Activated T-helper 1 cell treated with Interleukin-2 at 50 U/mL for 16 hours (primary cell): ENCODE results near the gene ATG10.
"Not testable (repeated sequence)": the region's sequence is repeated elsewhere in the genome, so short reads cannot be mapped to it uniquely, and the experiment has no call there.

Source experiments
- DNase-seq: peaks from one replicate; pipeline ENCODE4 v3.0.0-alpha.2; 2020; ENCODE audit warnings: low read depth

Gene ATG10

DNA sequence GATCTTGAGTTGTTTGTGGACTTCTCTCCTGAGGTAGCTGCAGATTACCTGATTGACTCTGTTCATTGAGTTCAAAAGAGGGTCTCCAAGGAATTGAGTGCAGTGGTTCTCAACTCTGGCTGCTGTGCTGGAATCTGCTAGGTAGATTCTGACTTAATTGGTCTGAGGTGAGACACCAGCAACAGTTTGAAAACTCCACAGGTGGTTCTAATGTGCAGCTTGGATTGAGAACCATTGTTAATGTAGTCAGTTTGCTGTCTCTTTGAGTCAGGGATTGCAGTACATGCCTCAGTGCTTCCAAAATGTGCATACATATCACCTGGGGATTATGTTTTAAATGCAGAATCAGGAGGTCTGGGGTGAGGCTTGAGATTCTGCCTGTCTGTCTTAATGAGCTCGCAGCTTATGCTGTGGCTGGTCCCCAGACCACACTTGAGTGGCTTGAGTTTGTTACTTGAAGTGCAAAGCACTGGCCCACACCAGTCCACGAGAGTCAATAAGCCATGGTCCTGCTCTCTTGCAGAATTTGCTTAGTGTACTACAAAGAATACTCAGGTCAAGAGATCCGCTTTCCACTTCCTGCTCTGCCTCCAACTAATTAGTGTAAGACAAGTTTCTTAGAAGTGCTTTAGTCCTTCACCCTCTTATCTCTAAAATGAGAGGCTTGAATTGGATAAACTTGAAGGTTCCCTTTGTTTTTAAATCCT lies 82.3 kb downstream of the ATG10 start:
- DNase-seq, result no peak

DNA sequence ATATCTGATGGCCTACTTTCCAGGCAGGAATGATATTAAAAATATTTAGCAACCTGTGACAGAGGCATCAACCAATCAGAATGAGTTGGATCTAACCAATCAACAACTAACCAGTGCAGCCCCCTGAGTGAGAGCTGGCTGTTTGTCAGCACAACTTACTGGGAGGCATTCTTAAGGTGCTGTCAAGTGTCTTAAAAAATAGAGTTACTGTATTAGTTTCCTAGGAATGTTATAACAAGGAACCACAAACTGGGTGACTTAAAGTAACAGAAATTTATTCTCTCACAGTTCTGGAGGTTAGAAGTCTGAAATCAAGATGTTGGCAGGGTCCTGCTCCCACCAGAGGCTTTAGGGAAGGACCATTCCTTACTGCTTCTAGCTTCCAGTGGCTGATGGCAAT lies 85.2 kb downstream of the ATG10 start:
- DNase-seq, result no peak

DNA sequence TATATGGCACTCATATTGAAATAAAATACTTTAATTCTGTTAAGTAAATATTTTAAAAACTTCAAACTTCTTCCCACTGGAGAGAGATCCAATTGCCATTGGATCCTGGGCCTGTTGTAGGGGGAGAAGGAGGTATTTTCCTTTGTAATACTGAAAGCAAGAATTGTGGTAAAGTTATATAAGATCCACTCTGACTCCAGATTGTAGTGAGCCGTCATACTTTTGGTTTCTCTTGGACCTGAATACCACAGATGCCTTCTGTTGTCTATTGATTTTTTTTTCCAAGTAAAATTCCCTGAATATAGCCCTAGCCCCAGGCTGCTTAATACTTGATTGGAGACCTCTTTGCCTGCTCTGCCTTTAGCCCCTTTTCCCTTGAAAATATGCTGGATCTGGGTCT lies 86.9 kb downstream of the ATG10 start:
- DNase-seq, result no peak

DNA sequence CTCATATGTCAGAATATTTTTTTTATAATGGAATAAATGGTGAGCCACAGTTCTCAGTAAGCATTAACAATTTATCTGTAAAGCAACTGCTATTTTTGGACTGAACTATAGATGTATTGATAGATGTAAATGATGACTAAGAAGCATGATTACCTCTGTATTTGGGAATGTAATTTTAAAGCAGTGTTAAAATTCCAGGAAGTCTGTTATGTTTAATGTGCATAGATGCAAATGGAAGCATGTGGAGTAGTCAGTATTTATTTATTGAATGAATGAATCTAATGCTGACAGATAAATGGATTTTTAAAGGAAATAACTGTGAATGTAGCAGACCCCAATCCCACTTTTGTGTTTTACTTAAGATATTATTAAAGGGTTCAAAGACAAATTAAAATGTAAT lies 95.0 kb downstream of the ATG10 start:
- no peak for DNase-seq

DNA sequence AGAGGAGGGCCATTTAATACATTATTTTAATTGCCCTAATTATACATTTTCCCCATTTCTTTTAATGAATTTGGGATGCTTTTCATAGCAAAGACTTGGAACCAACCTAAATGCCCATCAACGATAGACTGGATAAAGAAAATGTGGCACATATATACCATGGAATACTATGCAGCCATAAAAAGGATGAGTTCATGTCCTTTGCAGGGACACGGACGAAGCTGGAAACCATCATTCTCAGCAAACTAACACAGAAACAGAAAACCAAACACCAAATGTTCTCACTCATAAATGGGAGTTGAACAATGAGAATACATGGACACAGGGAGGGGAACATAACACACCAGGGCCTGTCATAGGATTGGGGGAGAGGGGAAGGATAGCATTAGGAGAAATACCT lies 96.2 kb downstream of the ATG10 start:
- DNase-seq, result not testable (repeated sequence)

DNA sequence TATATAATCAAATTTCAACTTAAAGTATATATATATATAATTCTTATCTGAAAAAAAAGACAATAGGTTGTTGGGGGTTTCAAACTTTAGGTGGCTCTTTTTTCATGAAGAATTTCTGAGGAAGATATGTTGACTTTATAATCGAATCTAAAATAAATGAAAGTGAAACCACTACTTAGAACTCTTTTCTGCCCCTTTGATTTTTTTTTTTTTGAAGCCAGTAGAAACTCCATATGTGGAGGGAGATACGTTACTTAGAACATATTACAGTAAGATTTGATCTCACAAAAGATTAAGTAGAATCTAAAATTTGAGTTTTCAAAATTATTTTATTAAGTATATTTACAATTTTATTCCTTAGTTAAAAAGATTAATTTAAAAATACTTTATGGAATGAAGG lies 96.9 kb downstream of the ATG10 start:
- DNase-seq, result no peak

DNA sequence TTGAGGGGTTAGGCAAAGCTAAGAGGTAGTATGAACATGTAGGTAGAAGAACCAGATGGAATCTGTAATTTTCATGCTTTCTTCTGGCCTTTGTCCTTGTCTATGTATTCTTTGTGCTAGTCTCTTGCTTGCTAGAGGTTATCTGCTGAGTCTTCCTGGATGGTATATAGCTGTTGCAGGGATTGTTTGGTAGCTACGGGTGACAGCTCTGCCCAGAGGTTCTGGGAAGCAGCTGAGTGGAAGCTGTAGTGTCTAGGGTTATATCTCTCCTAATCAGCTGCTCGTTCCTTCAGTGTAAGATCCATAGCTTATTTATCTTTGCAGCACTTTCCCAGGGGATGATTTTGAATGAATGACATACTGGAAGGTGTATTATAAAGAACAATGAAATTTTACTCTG lies 100.3 kb downstream of the ATG10 start:
- DNase-seq, result no peak

DNA sequence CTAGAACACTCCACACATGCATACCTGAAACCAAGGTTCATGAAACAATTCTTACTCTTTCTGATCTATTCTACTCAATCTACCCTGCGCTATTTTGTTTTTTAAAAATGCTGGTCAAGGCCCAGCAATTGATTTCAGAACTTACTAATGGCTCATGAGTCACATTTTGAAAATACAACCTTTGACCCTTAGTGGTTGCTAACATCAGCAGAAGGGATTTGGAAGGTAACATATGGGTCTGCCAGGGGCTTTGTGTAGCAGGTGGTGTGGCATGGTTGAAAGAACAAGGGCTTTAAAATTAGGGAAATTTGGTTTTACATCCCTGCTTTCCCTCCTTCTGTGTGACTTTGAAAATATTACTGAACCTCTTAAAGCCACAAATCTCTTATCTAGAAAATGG lies 101.4 kb downstream of the ATG10 start:
- no peak for DNase-seq

DNA sequence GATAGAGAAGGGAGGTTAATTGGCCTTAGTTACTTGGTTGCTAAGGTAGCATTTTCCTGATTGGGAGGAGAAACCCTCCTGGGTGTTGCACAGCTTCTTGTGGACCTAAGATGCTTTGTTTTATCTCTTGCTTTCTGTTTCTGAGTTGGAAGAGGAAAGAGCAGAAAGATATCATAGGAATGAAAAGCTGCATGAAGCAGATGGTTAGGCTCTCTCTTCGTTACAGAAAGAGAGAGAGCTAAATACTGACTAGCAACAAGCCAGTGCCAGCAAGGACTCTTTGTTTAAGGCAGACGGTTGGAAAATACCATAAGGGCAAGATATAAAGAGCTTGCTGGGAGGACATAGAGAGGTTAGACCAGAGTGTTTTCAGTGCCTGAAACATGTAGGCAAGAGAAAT lies 103.1 kb downstream of the ATG10 start:
- DNase-seq, result no peak

DNA sequence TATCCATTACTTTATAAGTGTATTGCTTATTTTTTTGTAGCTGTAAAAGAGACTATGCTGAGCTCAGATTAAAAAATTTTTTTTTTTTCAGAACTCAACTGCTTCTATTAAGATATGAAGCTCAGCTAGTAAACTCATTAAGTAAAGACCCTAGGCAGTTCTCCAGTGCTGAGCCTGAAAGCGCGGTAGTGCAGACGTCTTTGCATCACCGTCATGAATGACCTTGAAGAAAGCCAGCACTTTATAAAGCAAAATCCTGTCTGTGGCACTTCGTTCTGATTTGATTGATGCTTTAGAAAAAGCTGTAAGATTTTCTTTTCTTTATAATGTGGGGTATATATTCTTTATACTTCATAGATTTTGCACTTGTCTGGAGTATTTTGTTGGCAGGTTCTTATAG lies 105.7 kb downstream of the ATG10 start:
- DNase-seq, result no peak

DNA sequence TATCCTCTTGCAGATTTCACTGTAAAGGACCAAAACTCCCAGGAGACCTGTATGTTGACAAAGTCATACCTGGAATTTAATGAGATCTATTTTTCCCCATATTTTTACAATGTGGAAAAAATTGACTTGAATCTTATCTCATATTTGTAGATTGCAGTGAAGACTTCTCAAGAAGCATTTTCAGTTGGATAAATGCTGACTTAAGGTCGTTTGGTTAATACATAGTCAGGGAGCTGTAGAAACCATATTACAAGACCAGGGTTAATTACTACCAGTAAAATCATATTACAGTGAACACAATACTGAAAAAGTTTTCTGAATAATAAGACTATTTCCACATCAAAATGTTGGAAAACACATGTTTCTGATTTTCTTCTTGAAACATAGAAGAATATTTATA lies 119.8 kb downstream of the ATG10 start:
- DNase-seq, result no peak

DNA sequence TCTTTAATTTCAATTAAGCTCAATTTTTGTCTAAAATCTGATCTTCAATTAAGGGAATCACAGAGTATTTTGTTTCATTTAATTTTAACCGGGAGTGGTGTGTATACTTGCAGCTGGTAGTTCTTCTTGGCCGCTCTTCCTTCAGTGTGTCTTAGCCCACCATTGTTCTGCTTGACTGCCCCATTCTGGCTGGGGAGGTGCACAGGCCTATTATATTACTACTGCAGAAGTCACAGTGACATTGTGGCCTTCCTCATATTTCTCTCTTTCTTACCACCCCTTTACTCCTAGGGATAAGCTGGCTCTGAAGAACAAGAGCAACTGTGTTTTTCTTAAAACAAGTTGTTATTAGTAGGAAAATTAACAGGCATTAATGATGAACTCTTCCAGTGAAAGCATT lies 123.7 kb downstream of the ATG10 start:
- no peak for DNase-seq

DNA sequence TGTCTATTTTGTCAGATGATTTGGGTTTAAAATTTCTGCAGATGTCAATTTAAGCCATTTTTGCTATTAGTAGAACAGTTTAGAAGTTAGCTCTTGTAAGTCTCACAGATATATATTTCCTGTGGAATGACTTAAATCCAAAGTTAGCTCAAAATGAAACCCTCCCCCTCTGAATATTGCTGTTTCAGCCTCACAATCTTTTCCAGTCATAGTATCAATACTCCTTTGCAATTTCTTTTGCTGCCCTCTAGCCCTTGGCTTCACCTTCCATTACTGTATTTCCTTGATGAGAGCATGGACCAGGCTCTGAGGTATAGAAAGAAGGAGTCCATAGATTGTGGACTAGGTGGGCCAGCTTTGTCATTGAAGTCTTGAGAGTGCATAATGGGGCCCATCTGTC lies 124.4 kb downstream of the ATG10 start:
- no peak for DNase-seq

DNA sequence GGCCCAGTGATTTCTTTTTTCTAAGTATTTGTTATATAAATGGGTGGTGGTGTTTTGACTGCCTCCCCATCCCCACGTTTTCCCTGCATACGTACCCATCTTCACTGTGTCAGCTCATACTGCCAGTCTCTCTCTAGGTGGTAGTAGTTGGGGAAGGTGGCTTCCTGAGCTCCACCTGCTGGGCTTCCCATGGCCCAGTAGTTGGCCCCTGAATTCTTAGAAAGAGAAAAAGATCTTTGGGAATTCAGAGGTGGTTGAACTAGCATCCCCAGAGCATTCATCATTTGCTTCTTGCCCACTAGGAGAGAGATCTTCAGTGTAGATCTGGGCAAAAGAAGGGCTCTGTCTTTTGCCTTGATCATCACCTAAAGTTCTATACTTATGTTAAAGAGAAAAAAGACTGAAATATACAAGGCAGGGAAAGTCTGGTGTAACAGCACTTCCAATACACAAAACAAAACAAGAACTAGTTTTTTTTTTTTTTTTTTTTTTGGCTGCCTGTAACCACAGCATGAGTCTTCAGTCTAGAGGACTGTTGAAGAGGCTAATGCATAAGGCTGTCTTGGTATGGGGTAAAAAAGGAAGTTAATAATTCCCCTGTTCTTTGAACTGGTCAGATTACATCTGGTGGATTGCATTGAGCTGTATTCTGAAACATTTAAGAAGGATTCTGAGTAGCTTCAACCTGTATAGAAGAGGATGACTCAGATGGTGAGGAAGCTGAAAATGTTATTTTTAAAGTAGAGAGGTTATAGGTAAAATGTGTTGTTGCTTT lies 128.7 kb downstream of the ATG10 start:
- no peak for DNase-seq

DNA sequence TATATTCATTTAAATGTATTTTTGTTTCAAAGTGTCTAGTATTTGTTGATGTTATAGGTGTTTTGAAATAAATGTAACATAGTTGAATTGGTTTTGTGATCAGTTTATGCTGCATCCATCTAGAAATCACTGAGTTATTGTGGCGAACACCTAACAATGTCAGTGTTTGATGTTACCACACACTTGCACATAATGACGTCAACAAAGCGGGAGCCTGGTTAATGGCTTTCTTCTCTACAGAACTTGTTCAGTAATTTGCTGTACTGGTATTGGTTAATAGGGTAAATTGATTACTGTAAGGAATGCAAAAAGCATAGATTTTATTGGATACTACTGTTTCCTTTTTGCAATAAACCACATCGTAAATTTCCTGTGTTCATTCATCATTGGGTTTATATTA lies 133.0 kb downstream of the ATG10 start:
- DNase-seq, result no peak

DNA sequence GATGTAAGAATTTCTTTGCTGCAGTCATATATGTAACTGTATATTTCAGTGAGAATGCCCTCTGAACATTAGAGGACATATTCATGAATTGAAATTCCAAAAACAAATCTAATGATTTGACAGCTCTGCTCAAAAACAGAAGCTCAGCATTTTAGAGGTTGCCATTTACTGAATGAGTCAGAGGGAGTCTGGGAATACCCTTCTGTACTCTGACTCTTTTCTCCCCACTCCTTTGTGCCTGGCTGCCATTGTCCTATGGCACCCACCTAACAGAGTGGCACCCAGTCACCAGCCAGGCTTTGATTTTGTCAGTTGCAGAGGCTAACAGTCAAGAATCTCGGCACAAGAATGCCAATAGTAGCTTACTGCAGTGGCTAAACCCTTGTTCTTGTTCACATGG lies 133.6 kb downstream of the ATG10 start:
- DNase-seq, result no peak

DNA sequence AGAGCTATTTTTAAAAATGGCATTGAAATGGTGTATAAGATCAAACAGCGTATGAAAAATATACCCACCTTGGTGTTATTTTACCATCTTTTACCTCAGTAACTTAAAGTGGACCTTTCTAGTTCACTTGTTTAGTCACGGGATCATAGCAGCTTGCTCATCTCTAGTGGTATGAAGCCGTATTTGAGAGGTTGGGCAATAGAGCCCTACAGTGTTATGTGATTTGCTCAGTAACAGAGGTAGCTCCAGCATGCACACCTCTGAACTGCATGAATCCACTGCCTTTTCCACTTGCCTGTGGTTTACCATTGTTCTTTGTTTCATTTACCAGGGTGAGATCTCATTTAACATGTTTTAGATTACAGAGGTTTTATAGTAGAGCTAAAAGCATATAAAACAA lies 134.4 kb downstream of the ATG10 start:
- DNase-seq, result no peak

DNA sequence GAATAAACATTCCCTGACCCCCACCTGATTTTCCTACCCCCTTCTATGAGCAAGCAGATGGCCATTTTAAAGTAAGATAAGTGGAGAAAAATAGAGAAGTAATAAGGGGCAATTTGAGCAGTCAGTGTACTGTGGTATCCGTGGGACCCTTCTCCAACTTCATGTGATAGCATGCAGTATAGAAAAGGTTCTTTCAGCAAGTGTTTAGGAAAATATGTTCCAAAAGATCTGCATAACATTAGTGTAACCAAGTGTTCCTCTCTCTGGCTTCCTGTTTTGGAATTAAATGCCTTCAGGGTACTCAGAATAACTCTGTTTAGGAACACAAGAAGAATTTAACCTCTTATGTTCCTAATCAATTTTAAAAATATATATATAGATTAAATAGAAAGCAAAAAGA lies 134.9 kb downstream of the ATG10 start:
- DNase-seq, result no peak

DNA sequence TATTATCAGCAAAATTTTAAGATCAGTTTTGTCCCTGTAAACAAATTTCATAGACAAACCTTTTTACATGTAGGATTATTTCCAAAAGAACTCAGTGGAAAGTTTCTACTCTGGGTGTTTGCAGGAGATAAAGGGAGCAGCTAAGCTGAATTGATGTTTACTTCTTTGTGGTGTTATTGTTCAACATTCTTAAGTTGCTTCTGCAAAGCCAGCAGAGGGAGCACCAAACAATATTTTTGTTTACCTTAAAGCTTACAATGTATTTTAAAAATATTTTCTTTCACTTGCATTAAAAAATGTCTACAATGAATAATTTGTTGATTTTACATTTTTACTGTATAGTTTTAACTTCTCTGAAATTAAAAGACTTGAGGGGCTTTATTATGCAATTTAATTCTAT lies 135.4 kb downstream of the ATG10 start:
- no peak for DNase-seq

DNA sequence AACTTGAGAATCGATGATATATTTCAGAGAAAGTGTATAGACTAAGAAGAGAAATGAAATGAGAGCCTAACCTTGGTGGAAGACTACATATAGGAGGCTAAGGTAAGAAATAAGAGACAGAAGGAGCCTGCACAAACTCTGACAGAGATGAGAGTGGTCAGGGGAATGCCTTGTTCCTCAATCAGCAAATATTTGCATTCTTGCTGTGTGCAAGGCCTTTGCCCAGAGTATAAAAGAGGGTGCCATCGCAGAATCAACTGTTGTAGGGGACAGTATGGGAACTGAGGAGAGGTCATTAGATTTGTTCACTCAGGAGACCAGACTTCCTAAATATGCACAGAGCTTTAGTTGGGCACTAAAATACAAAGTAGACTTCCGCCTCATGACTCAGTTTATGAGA lies 137.2 kb downstream of the ATG10 start:
- DNase-seq, result no peak

DNA sequence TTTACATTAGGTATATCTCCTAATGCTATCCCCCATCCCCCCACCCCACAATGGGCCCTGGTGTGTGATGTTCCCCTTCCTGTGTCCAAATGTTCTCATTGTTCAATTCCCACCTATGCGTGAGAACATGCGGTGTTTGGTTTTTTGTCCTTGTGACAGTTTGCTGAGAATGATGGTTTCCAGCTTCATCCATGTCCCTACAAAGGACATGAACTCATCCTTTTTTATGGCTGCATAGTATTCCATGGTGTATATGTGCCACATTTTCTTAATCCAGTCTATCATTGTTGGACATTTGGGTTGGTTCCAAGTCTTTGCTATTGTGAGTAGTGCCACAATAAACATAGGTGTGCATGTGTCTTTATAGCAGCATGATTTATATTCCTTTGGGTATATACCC lies 138.1 kb downstream of the ATG10 start:
- DNase-seq, result not testable (repeated sequence)

DNA sequence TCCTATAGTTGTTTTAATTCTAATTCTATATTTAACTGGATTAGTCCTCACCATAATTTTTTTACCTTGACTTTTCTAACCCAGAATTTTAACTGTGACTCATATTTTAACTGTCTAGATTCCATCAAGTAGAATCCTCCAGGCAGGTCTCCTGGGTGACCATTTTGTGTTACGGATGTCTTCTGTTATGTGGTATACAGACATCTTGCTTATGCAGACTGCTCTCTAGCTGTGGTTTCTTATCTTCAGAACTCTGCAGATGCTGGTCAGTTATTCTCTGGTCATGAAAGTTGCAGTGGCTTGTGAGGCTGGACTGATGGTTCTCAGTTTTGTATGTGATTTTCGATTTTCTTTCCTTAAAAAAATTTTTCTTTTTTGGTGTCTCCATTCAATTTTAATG lies 139.4 kb downstream of the ATG10 start:
- no peak for DNase-seq

DNA sequence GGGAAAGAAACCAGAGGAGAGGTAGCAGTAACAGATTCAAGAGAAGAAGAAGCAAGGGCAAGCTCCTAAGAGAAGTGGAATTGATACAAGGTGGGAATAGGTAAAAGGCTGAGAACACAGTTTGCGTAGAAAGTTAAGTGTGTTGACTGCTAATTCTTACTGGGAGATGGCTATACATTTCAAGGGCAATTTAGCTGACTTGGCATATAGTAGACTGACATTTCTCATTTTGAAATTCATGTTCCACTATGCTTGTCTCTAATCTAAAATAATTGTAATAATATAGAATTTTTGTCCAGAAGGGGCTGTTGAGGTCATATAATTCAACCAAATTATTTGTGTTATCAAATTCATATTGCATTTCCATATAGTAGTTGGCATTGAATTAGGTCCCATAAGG lies 144.0 kb downstream of the ATG10 start:
- DNase-seq, result no peak

DNA sequence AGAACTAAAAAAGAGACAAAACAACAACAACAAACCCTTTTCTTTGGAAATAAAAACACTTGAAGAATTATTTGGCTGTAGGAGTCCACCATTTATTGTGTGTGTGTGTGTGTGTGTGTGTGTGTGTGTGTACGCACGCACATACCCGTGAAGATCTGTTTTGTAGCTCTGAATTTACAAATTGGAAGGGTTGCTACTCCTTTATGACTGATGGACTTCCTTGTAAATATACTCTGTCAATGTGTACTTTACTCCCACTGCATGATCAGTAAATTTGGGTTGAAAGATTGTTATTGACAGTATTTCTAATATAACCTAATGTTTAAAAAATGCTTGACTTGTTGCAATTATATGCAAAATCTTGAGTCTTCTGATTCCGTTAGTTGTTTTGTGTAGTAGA lies 148.1 kb downstream of the ATG10 start:
- DNase-seq, result no peak
